ENCODE results near the gene MRPL39.

MRPL39 gene

DNA sequence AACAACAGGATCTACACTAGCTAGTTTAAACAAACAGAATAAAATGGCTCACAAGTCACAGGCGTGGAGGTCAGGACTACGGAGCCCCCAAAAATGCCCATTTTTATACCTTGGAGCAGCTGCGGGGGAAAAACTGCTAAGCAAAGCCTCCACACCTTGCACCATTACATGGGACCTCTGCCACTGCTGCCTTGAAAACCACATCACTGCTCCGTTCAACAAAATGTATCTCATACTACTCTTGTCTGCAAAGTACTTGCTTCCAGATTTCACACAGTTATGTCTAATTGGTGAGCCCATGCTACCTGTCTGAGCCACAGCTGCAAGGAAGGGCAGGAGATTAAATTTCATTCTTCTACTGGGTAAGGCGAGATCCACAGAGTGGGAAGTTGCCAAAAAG, 24.4 kb downstream of the MRPL39 start:
- H3K36me3 Mint-ChIP-seq (ENCODE audit: low read depth): peaks cover 61% of the 10 kb centered on the region
- peak overlapping the region; percentile 75 for H3K27ac Mint-ChIP-seq
- ATAC-seq: peak; percentile 0
- no peak overlapping the region for H3K4me3 Mint-ChIP-seq
- peak; percentile 37 for DNase-seq
- no peaks in the 10 kb centered on the region for H3K27me3 Mint-ChIP-seq
- H3K4me1 Mint-ChIP-seq: peaks cover 40% of the 10 kb centered on the region
- H3K9me3 Mint-ChIP-seq: no peaks in the 10 kb centered on the region

DNA sequence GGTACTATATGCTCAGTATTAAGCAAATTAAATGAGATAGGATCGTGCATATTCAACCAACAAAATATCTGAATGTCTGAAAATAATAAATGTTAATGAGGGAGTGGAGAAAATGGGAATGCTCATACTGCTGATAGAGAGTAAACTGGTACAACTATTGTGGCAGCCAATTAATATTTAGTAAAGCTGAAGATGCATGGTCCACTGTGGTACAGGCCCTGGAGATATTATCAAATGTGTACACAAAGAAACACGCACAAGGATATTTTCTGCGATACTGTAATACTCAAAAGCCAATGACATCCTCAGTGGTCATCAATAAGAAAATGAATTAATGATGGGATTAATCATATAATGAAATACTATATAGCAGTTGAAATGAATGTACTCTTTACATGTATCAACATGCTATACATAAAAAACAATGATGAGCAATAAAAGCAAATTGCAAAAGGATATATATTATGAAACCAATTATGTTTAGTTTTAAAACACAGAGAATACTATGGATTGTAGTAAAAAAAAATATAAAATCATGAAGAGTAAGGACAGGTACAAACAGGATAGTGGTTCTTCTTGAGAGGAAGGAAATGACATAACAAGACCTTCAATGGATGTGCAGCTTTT, 25.0 kb downstream of the MRPL39 start:
- H3K4me1 Mint-ChIP-seq: peaks cover 46% of the 10 kb centered on the region
- peaks cover 63% of the 10 kb centered on the region for H3K36me3 Mint-ChIP-seq (ENCODE audit: low read depth)
- no peak for DNase-seq
- H3K9me3 Mint-ChIP-seq: no peaks in the 10 kb centered on the region
- H3K27me3 Mint-ChIP-seq: no peaks in the 10 kb centered on the region
- no peak for ATAC-seq
- H3K4me3 Mint-ChIP-seq: no peak overlapping the region
- H3K27ac Mint-ChIP-seq: no peak overlapping the region

DNA sequence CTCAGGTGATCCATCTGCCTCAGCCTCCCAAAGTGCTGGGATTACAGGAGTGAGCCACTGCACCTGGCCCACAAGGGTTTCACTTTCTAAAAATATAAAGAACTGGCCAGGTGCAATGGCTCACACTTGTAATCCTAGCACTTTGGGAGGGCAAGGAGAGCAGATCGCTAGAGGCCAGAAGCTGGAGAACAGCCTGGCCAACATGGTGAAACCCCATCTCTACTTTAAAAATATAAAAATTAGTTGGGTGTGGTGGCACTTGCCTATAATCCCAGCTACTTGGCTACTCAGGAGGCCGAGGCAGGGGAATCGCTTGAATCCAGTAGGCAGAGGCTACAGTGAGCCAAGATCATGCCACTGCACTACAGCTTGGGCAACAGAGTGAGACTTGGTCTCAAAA, 25.7 kb downstream of the MRPL39 start:
- H3K27me3 Mint-ChIP-seq: no peaks in the 10 kb centered on the region
- H3K27ac Mint-ChIP-seq: no peak overlapping the region
- no peak for ATAC-seq
- H3K4me1 Mint-ChIP-seq: peaks cover 53% of the 10 kb centered on the region
- no peaks in the 10 kb centered on the region for H3K9me3 Mint-ChIP-seq
- H3K36me3 Mint-ChIP-seq (ENCODE audit: low read depth): peaks cover 67% of the 10 kb centered on the region
- DNase-seq: no peak
- H3K4me3 Mint-ChIP-seq: no peak overlapping the region

DNA sequence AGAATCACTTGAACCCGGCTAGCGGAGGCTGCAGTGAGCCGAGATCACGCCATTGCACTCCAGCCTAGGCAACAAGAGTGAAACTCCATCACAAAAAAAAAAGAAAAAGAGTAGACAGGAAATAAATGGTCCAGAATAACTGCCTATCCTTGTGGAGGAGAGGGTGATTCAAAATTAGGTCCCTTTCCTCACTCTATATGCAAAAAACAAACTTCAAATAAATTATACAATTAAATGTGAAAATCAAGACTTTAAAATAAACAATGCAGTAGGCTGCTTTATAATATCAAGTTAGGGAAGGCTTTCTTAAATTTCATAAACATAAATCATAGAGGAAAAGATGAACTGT, 26.4 kb downstream of the MRPL39 start:
- Mint-ChIP-seq H3K27ac (peak overlapping the region; percentile 84), H3K27me3 (no peaks in the 10 kb centered on the region), H3K9me3 (no peaks in the 10 kb centered on the region), H3K4me1 (peaks cover 60% of the 10 kb centered on the region), H3K36me3 (ENCODE audit: low read depth) (peaks cover 67% of the 10 kb centered on the region), H3K4me3 (no peak overlapping the region)
- DNase-seq (no peak), ATAC-seq (no peak)

DNA sequence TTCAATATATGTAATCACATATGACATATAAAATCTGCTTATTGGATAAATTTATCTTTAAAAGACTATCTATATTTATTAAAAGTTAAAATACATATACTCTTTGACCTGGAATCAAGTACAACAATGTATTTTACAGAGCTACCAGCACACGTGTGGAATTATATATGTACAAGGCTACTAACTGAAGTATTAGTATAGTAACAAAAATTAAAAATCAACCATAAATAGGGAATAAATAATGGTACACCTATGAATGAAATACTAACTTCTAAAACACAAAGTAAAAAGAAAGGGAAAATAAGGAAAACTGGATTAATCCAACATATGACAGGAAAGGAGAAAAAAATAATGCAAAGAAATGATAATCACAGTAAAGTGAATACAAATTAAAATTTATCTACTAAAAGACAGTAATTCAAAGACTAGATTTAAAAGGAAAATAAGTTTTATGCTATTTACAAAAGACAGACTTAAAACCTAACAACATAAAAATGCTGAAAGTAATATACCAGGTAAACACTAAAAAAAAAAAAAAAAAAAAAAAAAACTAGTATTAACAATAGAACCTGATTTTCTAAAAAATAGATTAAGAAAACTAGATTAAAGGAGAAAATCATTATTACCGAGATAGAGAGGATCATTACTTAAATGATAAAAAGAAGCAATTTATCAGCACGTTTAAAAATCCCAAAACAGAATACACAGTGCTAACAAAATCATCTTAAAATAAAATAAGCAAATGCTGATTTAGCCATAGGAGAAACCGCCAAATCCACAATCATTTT, 27.9 kb downstream of the MRPL39 start:
- peak overlapping the region; percentile 40 for H3K4me3 Mint-ChIP-seq
- DNase-seq: no peak
- no peaks in the 10 kb centered on the region for H3K9me3 Mint-ChIP-seq
- H3K36me3 Mint-ChIP-seq (ENCODE audit: low read depth): peaks cover 73% of the 10 kb centered on the region
- ATAC-seq: no peak
- peaks cover 68% of the 10 kb centered on the region for H3K4me1 Mint-ChIP-seq
- H3K27me3 Mint-ChIP-seq: no peaks in the 10 kb centered on the region
- peak overlapping the region; percentile 84 for H3K27ac Mint-ChIP-seq

DNA sequence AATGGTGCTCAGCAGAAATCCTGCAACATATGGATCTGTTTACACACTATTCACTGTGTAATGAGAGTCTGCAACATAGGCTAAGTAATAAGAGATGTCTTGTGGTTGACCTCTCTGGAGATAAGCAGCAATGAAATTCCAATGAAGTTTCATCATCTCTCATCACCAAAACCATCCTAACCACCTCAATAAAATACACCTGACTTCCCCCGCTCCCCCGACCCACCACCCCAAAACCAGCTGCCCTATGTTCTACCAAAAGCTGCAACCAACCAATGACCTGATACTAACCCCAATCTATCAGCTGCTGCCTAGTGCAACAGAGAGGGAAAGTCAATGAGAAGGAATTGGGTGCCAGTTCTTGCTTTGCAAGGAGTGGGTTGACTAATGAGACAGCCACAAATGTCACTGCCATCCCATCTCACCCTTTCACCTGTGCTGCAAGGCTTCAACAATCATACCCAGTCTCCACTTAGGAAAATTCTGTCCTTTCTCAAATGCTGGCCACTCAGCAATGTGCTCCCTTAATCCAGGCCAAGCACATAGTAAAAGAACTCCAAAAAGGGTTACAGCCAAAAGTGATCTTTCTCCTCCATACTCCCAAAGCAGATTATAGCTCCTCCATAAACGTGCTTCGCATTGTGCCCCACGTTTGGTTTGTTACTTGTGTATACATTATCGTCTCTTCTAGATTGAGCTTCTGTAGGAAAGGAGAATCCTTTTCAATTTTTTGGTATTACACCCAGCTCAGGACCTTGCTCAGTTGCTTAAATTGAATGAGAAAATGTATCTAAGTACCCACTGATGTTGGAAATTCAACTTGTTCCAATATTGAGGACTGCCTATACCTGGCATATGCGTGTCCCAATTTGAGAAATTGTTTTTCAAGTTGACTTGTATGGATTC, 29.0 kb downstream of the MRPL39 start:
- H3K4me1 Mint-ChIP-seq: peaks cover 76% of the 10 kb centered on the region
- H3K36me3 Mint-ChIP-seq (ENCODE audit: low read depth): peaks cover 75% of the 10 kb centered on the region

DNA sequence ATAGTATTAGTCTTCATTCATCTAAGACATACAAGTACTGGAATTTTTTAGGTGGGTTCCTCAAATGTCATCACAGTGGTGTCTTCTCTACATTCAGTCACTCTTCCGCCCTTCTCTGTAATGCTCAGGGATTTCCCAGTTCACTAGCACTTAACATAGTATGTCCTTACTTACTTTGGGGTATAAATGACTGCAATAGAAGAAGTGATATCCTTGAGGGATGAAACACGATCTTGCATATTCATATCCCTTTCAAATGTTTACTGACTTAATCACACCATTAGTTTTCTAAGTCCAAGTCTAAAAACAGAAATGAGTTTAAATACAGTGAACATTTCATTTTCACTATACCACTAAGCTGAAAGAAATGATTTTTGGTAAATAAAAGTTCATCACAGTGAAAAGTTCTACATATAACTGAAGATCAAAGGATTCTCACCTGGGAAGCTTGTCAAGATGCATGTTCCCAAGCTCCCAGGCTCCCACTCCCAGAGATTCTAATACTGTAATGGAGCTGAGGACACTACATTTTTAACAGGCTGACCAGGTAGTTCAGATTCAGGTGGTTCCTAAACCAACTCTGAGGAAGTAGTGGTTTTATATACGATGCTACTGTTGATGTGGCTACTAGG, 29.7 kb downstream of the MRPL39 start:
- DNase-seq (no peak), ATAC-seq (peak; percentile 16)
- Mint-ChIP-seq H3K27ac (peak overlapping the region; percentile 99), H3K4me3 (peak overlapping the region; percentile 94), H3K27me3 (no peaks in the 10 kb centered on the region), H3K9me3 (no peaks in the 10 kb centered on the region), H3K36me3 (ENCODE audit: low read depth) (peaks cover 76% of the 10 kb centered on the region), H3K4me1 (peaks cover 76% of the 10 kb centered on the region)

More for the DNA sequence above, 29.0 kb downstream of the MRPL39 start:
- H3K27me3 Mint-ChIP-seq: no peaks in the 10 kb centered on the region
- H3K9me3 Mint-ChIP-seq: no peaks in the 10 kb centered on the region
- peak; percentile 68 for DNase-seq
- H3K27ac Mint-ChIP-seq: peak overlapping the region; percentile 99
- peak; percentile 48 for ATAC-seq
- H3K4me3 Mint-ChIP-seq: peak overlapping the region; percentile 94

DNA sequence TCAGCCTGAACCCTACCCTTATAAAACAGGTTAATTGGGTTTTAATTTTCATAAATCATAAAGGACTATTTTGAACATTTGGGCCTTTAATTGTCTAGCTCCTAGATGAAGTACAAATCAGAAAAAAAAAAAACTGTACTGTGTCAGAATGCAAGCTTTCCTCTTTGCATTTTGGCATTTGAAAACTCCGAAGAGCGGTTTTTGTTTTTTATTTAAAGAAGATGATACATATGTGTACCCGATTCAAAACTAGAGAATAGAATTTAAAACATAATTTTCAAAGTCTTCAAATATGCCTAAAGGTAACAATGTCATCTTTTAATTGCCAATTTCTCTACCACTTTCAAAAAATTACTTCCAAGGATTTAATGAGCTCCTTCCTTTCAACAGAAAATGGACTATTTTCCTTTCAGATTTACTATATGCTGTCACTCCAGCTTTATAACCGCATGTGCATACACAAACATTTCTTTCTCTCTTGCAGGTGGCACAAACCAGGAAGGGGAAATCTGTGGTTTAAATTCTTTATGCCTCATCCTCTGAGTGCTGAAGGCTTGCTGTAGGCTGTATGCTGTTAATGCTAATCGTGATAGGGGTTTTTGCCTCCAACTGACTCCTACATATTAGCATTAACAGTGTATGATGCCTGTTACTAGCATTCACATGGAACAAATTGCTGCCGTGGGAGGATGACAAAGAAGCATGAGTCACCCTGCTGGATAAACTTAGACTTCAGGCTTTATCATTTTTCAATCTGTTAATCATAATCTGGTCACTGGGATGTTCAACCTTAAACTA, 33.7 kb downstream of the MRPL39 start:
- peak overlapping the region; percentile 99 for H3K27ac Mint-ChIP-seq
- ATAC-seq (peak; percentile 67), DNase-seq (peak; percentile 71)
- peaks cover 91% of the 10 kb centered on the region for H3K4me1 Mint-ChIP-seq
- H3K4me3 Mint-ChIP-seq: peak overlapping the region; percentile 94
- H3K36me3 Mint-ChIP-seq (ENCODE audit: low read depth): peaks cover 95% of the 10 kb centered on the region
- H3K9me3 Mint-ChIP-seq: no peaks in the 10 kb centered on the region
- no peaks in the 10 kb centered on the region for H3K27me3 Mint-ChIP-seq

DNA sequence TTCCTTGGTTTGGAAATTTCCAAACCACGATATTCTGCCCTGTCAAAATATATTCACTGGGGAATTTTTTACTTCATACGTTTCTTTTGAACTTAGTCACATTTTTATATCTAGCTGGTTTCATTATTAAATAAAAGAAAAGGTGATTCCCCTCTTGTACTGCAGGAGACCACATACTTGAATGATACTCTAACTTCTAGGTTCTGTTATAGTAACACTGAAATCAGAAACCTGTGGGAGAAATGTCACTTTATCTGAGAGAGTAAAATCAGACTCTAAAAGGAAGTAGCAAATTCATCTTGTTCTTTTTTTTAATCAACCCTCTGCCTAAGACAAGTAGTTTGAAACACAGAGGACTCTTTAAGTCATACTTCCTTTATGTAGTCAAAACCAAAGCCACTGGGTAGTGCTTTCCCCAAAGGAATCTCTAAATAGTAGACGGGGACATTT, 34.4 kb downstream of the MRPL39 start:
- peak; percentile 42 for ATAC-seq
- H3K27me3 Mint-ChIP-seq: no peaks in the 10 kb centered on the region
- DNase-seq: no peak
- H3K4me3 Mint-ChIP-seq: peak overlapping the region; percentile 94
- no peaks in the 10 kb centered on the region for H3K9me3 Mint-ChIP-seq
- peaks cover 89% of the 10 kb centered on the region for H3K4me1 Mint-ChIP-seq
- peaks cover 95% of the 10 kb centered on the region for H3K36me3 Mint-ChIP-seq (ENCODE audit: low read depth)
- H3K27ac Mint-ChIP-seq: peak overlapping the region; percentile 99

DNA sequence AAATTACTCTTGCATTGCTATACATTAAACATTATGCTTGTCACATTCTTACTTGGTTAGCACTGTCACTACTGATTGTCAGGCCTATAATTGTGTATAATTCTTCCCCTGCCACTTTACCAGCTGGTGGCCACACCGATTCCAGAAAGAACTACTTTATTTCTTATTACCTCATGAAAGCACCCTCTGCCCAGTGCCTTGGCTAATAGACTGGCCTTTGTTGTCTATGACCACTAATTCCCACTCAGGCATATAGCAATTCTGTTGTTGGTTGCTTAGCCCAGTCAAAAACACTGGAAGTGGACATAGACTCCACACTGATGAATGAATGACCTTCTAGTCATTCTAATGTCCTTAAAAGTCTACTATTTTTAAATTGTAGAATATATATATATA, 35.6 kb downstream of the MRPL39 start:
- peak overlapping the region; percentile 94 for H3K4me3 Mint-ChIP-seq
- no peaks in the 10 kb centered on the region for H3K27me3 Mint-ChIP-seq
- DNase-seq: no peak
- no peak for ATAC-seq
- peaks cover 95% of the 10 kb centered on the region for H3K36me3 Mint-ChIP-seq (ENCODE audit: low read depth)
- peak overlapping the region; percentile 99 for H3K27ac Mint-ChIP-seq
- no peaks in the 10 kb centered on the region for H3K9me3 Mint-ChIP-seq
- H3K4me1 Mint-ChIP-seq: peaks cover 86% of the 10 kb centered on the region

DNA sequence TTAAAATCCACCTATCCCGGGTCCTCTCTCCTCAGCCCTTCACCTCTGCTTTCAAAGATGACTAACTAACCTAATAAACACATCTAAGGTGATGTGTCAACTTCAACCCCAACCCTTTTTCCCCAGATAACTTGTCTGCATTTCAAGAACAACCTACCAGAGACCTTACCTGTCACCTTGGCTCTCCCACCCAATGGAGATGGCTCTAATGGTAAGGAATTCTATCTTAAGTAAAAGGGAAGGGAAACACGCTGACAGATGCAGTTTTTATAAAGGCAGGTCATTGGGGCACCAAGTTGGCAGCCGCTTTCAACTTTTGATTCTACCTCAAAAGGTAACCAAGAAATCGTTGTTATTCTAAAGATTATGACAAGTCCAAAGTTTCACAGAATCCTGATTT, 37.6 kb downstream of the MRPL39 start:
- DNase-seq (no peak), ATAC-seq (no peak)
- Mint-ChIP-seq H3K9me3 (no peaks in the 10 kb centered on the region), H3K4me3 (peak overlapping the region; percentile 94), H3K27me3 (no peaks in the 10 kb centered on the region), H3K4me1 (peaks cover 76% of the 10 kb centered on the region), H3K27ac (peak overlapping the region; percentile 96), H3K36me3 (ENCODE audit: low read depth) (peaks cover 95% of the 10 kb centered on the region)

DNA sequence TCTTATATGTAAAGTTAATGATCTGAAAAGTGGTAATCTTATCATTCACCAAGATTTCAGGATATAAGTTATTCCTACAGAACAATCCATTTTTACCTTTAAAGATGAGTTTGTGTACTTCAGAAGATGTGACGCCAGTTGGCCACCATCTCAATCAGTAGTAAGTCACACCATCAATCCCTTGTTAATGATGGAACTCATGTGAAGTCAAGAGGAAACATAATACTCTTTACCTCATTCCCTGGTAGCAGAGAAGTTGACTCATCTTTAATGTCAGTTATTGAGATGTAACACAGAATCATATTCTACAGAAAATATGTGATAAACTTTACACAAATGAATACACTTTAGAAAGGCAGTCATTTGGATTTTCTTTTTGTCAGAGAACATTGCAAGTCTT, 38.2 kb downstream of the MRPL39 start:
- H3K4me3 Mint-ChIP-seq: peak overlapping the region; percentile 94
- no peak for DNase-seq
- no peak for ATAC-seq

DNA sequence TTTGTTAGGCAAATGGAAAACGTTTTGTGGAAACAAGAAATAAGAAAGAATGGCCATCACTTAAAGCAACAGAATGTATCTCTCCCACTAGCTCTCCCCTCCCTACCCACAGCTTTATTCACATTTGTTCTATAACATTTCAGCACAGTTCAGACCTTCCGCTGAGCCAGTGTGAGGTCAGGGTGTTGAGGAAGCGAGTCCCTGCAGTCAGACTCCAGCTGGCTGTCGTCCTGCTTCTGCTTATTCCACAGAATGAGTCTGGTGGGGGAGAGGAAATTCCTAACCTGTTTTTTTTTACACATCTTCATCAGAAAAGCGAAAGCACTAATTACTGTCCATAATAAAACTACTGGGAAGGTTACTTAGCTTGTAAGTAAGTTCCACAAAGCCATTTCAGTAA, 39.0 kb downstream of the MRPL39 start:
- H3K27ac Mint-ChIP-seq: peak overlapping the region; percentile 96
- H3K4me1 Mint-ChIP-seq: peaks cover 66% of the 10 kb centered on the region
- no peaks in the 10 kb centered on the region for H3K27me3 Mint-ChIP-seq
- H3K9me3 Mint-ChIP-seq: no peaks in the 10 kb centered on the region
- peak overlapping the region; percentile 94 for H3K4me3 Mint-ChIP-seq
- DNase-seq (peak; percentile 29), ATAC-seq (no peak)
- peaks cover 95% of the 10 kb centered on the region for H3K36me3 Mint-ChIP-seq (ENCODE audit: low read depth)

More for the DNA sequence above, 38.2 kb downstream of the MRPL39 start:
- Mint-ChIP-seq H3K9me3 (no peaks in the 10 kb centered on the region), H3K4me1 (peaks cover 70% of the 10 kb centered on the region), H3K27me3 (no peaks in the 10 kb centered on the region), H3K36me3 (ENCODE audit: low read depth) (peaks cover 95% of the 10 kb centered on the region), H3K27ac (peak overlapping the region; percentile 96)
